ENCODE measurements around the gene KCNQ1.
"Not testable (repeated sequence)": the region's sequence is repeated elsewhere in the genome, so short reads cannot be mapped to it uniquely, and the experiment has no call there.

Gene KCNQ1

DNA sequence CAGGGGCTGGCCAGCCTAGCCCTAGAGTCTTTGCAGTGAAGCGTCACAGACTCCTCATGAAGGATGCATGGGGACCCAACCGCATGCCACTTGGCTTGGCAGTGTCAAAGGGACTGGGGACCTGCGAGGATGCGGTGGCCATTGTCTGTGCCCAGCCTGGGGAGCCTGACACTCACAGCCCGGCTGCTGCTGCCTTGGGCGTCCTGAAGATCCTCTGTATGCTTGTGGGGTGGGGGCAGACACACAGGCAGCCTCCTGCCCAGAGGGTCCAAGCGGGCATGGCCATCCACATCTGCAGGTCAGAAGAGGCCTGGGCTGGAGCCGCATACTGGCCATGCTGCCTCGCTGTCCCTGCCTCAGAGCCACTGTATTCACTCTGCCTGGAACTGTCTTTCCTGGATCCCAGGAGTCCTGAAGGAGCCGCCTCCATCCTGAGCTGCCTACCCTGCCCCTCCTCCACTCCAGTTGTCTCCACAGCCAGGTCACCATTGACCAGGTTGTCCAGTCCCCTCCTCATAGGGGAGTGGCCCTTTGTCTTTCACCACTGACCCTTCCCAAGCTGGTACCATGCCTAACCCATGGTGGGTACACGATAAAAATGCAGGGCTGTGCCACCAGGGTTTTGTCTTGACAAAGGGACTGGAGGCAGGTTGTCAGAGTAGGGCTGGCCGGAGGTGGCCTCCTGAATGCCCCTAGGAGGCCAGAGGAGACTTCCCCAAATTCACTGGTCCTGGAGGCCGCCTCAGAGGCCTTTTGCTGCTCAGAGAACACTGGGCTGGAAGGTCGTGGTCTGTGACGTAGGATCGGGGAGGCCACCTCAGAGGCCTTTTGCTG lies 148.0 kb downstream of the KCNQ1 start:
- peak; percentile 14 for DNase-seq (ENCODE audit: low spot score)

DNA sequence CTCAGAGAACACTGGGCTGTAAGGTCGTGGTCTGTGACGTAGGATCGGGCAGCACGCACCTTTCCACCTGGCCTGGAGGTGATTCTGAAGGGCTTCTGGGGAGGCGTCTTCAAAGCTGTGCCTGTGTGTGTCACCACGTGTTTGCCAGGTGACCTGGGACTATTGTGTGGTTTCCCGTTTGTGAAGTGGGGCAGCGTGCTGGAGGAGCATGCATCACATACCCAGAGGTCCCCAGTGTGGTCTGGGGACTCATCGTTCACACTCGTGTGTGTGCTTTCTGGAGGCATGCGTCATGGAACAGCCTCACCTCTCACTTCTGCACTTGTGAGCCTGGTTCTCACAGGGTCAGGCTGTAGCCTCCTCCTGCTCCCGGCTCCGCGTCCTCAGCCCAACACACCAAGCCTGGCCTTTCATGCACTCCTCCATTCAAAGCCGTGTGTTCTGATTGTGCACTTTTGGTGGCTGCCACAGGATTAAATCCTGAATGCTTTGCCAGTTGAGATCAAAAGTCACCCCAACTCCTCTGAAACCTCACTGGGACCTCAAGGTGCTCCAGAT lies 148.7 kb downstream of the KCNQ1 start:
- DNase-seq (ENCODE audit: low spot score): peak; percentile 8

DNA sequence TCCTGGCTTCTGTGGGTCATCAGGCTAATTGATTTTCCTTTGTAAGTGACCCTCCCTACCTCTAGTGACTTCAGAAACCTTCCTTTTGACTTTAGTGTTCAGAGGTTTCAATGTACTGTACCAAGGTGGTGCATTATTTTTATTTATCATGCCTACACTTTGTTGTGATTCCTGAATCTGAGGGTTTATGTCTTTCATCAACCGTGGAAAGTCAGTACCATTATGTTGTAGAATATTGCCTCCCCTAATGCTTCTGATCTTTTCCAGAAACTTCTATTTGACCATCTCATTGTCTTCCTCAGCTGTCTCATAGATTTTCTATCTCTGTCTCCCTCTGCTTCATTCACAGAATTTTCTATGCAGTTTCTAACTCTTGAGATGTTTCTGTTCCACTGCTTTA lies 149.5 kb downstream of the KCNQ1 start:
- no peak for DNase-seq (ENCODE audit: low spot score)

DNA sequence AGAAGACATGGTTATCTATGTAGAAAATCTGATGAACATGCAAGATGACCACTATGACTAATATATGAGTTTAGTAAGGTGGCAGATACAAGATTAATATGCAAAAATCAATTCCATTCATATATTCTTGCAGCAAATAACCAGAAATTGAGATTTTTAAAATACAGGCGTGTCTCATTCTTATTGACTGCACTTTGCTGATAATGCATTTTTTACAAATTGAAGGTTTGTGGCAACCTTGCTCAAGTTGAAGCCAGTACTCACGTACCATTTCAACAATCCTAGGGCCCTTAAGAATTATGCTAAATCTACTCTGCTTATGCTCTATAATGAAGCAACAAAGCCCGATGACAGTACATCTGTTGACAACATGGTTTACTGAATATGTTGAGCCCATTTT lies 150.4 kb downstream of the KCNQ1 start:
- DNase-seq (ENCODE audit: low spot score): no peak

DNA sequence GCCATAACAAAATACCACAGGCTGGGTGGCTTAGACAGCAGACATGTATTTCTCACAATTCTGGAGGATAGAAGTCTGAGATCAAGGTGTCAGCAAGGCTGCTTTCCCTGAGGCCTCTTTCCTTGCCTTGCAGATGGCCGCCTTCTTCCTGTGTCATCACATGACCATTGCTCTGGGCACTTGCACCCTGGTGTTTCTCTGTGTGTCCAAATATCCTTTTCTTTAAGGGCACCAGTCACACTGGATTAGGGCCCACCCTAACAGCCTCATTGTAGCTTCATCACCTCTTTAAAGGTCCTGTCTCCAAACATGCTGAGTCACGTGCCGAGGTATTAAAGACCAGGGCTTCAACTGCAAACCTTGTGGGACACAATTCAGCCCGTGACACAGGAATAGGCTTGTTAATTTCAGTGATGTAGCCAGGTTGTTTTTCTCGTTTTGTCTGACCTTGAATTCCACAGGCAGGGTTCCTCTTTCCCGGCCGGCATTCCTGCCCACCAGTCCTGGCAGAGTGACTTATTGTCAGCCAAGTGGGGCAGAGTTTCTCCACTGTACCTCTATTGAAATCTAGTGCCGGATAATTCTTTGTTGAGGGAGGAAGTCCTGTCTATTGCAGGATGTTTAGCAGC lies 154.9 kb downstream of the KCNQ1 start:
- no peak for DNase-seq (ENCODE audit: low spot score)

DNA sequence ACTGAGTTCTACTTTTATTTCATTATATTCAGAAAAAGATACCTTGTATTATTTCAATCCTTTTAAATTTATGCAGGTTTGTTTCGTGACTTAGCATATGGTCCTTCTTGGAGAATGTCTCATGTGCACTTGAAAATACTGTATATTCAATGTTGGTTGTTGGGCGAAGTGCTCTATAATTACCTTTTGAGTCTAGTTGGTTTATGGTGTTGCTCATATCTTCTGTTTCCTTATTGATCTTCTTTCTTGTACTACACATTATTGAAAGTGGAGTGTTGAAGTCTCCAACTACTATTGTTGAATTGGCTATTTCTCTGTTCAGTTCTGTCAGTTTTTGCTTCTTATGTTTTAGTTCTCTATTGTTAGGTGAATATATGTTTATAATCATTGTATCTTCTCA lies 164.5 kb downstream of the KCNQ1 start:
- no peak for DNase-seq (ENCODE audit: low spot score)

DNA sequence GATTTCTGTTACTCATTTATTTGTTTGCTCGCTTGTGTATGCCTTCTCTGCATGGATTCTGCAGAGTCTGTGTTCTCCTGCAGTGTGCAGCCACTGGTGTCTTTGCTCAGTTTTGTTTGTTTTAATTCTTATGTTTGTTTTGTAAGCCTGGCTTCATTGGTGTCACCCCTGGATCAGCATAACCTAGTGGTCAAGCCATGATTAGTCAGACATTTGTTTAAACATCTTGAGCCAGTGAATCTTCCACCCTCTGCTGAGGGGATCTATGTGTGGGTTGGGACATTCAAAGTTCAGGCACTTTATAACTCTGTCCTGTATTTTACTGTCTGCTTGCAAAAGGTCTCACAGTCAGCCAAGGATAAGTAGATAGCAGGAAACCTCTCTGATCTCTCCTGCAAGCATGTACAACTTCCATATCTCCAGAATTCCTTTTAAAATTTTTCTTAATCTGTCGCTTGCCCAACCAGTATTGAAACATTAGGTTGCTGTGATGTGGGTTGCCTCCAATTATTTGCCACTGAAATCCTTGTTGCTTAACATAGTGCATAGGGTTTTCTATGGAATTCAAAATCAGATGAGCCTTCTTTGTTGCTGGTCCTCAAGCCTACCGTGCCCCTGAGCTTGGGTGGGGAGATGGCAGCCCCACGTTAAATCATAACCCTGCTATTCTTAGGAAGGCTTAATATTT lies 168.2 kb downstream of the KCNQ1 start:
- no peak for DNase-seq (ENCODE audit: low spot score)

DNA sequence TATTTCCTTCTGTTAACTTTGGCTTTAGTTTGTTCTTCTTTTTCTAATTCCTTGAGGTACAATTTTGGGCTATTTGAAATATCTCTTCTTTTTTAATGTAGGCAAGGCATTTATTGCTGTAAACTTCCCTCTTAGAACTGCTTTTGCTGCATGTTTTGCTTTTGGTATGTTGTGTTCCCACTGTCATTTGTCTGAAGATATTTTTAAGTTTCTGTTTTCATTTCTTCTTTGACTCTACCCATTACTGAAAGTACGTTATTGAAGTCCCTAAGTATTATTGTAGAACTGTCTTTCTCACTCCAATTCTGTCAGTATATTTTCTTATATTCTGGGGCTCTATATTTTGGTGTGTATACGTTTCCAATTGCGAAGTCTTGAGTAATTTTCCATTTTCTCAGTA lies 177.1 kb downstream of the KCNQ1 start:
- DNase-seq (ENCODE audit: low spot score): no peak

DNA sequence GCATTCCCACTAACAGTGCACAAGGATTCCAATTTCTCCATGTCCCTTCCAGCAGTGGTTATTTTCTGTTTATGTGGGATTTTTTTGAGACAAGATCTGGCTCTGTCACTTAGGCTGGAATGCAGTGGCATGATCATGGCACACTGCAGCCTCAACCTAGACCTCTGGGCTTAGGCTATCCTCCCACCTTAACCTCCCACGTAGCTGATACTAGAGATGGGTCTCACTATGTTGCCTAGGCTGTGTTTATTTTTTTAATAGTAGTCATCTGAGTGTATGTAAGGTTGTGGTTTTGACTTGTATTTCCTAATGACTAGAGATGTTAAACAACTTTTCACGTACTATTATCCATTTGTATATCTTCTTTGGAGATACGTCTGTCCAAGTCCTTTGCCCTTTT lies 180.4 kb downstream of the KCNQ1 start:
- DNase-seq (ENCODE audit: low spot score): no peak

DNA sequence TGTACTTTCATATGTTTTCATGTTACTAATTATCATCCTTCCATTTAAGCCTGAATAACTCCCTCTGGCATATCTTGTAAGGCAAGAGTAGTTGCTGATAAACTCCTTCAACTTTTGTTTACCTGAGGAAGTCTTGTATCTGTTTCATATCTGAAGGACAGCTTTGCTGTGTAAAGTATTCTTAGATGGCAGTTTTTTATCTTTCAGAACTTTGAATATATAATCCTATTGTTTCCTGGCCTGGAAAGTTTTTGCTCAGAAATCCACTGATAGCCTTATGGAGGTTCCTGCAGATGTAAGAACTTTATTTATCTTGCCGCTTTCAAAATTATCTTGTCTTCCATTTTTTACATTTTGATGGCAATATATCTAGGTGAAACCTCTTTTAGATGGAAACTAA lies 185.9 kb downstream of the KCNQ1 start:
- no peak for DNase-seq (ENCODE audit: low spot score)

DNA sequence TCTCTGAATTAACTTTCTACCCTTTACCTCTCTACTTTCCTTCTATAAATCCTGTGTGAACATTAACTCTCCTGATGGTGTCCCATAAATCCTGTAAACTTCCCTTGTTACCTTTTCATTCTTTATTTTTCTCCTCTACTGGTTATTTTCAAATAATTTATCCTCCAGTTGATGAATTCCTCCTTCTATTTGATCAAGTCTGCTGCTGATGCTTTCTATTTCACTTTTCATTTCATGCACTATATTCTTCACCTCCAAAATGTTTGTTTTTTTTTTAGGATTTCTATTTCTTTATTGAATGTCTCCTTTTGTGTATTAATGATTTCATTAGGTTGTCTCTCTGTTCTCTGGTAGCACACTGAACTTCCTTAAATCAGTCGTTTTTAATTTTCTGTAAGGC lies 186.4 kb downstream of the KCNQ1 start:
- no peak for DNase-seq (ENCODE audit: low spot score)

DNA sequence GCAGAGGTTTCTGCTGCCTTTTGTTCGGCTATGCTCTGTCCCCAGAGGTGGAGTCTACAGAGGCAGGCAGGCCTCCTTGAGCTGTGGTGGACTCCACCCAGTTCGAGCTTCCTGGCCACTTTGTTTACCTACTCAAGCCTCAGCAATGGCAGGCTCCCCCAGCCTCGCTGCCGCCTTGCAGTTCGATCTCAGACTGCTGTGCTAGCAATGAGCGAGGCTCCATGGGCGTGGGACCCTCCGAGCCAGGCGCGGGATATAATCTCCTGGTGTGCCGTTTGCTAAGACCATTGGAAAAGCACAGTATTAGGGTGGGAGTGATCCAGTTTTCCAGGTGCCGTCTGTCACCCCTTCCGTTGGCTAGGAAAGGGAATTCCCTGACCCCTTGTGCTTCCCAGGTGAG lies 195.0 kb downstream of the KCNQ1 start:
- DNase-seq (ENCODE audit: low spot score): not testable (repeated sequence)

DNA sequence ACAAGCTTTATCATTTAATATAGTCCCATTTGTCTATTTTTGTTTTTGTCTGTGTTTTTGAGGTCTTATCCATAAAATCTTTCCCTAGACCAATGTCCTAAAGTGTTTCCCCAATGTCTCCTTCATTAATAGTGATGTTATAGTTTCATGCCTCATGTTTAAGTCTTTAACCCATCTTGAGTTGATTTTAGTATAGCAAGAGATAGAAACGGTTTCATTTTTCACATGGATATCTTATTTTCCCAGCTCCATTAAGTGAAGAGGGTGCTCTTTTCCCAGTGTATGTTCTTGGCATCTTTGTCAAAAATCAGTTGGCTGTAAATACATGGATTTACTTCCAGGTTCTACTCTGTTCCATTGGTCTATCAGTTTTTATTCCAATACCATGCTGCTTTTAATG lies 196.8 kb downstream of the KCNQ1 start:
- no peak for DNase-seq (ENCODE audit: low spot score)

DNA sequence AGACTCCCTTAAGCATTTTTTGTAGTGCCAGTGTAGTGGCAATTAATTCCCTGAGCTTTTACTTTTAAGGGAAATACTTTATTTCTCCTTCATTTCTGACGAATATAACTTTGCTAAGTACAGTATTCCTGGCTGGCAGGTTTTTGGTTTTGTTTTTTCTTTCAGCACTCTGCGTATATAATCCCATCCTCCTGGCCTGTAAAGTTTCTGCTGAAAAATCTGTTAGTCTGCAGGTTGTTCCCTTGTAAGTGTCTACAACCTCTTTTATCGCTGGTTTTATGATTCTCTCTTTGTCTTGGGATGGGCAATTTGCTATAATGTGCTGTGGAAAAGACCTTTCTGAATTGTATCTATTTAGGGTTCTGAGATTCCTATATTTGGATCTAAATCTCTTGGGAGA lies 198.9 kb downstream of the KCNQ1 start:
- DNase-seq (ENCODE audit: low spot score): no peak

DNA sequence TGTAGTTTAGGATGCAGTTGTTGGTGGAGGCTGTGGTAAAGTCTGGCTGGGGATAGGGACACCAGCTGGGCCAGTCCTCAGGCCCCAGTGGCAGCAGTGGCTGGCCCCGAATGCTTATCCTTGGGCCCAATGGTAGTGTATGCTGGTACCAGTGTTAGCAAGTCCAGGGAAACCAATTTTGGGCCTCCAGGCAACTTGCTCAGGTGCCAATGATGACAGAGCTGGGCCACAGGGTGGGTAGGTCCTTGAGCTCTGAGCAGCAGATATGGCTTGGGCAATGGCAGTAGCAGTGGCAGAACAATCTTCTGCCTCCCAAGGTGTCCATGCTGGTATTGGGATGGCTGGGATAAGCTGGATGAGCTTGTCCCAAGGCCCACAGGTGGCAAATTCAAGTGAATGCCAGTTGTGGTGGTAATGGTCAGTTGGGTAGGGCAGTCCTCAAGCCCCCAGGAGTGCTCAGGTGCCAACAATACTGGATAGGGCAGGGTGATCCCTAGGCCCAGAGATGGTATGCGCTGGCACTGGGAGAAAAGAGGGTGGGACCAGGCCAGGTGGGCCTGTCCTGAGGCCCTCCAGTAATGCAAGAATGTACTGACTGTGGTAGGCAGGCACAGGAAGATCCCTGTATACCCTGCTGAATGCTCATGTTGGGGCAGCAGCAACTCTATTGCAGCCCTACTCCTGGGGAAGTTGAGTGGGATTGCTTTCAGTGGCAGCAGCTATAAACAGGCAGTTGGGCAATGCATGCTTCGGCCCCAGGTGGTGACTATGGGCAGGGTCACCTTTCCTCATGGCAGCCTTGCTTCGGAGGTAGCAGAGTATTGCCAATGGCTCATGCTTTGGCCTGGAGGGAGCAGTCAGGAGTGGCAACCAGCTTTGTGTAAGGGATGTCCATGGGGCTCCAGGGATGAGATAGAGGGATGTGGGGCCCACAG lies 200.3 kb downstream of the KCNQ1 start:
- DNase-seq (ENCODE audit: low spot score): no peak

DNA sequence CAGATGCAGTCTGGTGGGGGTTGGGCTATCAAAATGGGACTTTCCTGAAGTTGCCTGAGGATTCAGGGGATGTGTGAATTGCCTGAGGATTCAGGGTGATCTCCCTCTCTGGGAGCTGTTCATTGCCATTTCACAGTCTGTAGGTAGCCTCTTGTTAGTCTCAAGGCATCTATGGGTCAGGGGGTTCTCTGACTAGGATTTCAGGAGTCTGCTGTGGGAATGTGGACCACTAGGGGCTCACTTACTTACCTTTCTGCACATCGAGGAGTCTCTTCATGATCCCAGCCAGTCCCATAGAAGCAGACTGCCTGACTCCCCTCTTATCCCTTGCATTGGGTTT lies 200.9 kb downstream of the KCNQ1 start:
- no peak for DNase-seq (ENCODE audit: low spot score)

DNA sequence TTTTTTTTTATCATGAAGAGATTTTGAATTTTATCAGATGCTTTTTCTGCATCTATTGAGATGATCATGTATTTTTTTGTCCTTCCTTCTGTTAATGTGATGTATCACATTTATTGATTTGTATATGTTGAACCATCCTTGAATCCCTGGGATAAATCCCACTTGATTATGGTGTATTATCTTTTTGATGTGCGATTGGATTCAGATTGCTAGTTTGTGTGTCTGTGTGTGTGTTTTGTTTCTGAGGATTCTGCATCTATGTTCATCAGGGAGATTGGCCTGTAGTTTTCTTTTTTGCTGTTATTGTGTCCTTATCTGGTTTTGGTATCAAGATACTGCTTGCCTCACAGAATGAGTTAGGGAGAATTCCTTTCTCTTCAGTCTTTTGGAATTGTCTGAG lies 202.4 kb downstream of the KCNQ1 start:
- no peak for DNase-seq (ENCODE audit: low spot score)

DNA sequence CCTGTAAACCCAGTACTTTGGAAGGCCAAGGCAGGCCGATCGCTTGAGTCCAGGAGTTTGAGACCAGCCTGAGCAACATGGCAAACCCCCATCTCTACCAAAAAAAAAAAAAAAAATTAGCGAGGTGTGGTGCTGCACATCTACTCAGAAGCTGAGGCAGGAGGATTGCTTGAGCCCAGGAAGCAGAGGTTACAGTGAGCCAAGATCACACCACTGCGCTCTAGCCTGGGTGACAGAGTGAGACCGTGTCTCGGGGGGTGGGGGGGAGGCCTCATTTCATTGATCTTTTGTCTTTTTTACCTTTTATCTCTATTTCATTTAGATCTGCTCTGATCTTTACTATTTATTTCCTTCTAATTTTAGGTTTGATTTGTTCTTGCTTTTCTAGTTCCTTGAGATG lies 203.1 kb downstream of the KCNQ1 start:
- DNase-seq (ENCODE audit: low spot score): no peak

DNA sequence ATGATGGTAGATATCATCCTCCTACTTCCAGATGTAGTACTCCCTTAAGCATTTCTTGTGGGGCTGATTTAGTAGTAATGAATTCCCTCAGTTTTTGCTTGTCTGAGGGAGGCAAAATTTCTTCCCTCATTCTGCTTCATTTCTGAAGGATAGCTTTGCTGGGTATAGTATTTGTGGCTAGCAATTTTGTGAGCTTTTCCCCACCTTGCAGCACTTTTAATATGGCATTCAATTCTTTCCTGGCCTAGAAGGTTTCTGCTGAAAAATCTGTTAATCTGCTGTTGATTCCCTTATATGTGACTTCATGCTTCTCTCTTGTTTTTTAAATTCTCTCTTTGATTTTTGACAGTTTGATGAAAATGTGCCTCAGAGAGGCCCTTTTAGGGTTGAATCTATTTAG lies 204.6 kb downstream of the KCNQ1 start:
- DNase-seq (ENCODE audit: low spot score): no peak

DNA sequence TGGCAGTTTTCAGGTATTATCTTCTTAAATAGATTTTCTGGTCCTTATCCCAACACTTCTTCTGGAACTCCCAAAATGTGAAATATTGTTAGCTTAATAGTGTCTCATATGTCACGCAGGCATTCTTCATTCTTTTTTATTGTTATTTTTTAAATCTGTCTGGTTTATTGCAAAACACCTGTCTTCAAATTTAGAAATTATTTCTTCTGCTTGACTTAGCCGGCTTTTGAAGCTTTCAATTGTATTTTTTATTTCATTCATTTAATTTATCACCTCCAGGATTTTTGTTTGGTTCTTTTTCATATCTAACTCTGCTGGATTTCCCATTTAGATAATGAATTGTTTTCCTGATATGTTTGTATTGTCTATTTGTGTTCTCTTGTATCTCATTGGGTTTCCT lies 205.0 kb downstream of the KCNQ1 start:
- no peak for DNase-seq (ENCODE audit: low spot score)

DNA sequence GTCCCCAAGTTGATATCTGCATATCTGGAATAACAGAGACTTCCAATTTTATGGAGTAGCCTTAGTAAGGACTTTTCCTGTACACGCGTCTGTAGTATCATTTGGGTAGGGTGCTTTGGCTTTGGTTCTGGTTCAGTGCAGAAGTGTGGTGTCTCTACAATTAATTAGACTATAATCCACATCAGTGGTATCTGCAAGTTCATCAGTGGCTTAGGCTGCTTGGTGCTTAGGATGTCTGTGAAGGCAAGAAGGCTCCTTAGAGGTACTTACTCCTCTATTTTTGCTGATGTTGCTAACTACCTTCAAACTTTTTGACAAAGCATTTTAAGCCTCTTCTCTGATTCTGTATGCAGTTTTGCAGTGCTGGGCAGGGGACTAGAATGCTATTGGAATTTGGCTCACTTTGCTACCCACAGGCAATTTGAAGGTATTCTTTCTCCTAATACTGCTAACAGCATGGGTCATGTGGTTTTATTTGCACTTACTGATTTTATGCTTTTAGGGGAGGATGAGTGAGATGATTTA lies 205.6 kb downstream of the KCNQ1 start:
- no peak for DNase-seq (ENCODE audit: low spot score)

All from D341Med (cell line).